Cardiac septum (tissue), 1 donor: ENCODE results near the gene ZFYVE28. TPM values are rescaled to one million over a fixed set of nuclear protein-coding genes. Genes with fewer than 3 reads are reported as not detected.

ENCODE experiments used
- DNase-seq: peaks from one replicate; pipeline ENCODE4 v3.0.0-alpha.2; 2020; ENCODE audit warnings: low spot score
- intact Hi-C: fragments of 100-400 bp; cut with DNase I; formaldehyde crosslinking; loops from one replicate; pipeline ENCODE4 v1.14.0; 2022
- total RNA-seq: library from RNA; stranded (reverse); fragmentation: NEBNext Ultra II Directional; extraction: Animal tissue kit (Norgen Biotek cat#: 25700); gene quantifications from one replicate; pipeline ENCODE4 v1.2.1, GENCODE V29; 2021
- donor health status: DM: no; HTN: no; CAD: no.

The ZFYVE28 gene
- total RNA-seq, 1 donor from 2014 or later: 4.4 TPM

DNA sequence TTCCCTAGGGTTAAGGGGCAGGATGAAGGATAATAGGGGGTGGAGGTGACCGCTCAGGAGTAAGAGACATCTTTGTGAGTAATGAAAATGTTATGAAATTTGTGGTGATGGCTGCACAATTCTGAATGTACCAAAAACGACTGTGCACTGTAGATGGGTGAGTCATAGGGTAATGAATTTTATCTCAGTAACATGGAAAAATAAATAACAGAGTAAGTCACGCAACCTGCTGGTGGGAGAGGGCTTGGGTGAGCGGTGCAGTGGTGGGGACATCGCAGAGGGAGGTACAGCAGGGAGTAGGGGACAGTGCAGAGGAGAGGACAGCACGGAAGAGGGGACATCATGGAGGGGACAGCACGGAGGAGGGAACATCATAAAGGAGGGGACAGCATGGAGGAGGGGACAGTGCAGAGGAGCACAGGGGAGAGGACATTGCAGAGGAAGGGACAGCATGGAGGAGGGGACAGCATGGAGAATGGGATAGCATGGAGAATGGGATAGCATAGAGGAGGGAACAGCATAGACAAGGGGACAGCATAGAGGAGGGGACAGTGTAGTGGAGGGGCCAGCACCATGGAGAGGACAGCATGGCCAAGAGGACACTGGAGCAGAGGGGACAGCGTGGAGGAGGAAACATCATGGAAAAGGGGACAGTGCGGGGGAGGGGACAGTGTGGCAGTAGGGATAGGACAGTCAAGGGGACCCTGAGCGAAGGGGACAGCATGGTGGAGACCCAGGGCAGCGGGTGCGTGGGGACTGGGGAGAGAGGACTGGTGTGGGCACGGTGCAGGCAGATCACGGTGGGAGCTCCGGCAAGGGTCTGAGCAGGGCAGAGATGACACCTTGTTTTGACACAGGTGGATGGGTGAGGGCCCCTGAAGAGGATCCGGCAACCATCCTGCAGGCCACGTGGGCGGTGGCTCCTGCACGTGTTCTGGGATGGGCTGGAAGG is 88.1 kb downstream of the ZFYVE28 start:
- intact Hi-C loops: no loop called here
- no peak for DNase-seq

DNA sequence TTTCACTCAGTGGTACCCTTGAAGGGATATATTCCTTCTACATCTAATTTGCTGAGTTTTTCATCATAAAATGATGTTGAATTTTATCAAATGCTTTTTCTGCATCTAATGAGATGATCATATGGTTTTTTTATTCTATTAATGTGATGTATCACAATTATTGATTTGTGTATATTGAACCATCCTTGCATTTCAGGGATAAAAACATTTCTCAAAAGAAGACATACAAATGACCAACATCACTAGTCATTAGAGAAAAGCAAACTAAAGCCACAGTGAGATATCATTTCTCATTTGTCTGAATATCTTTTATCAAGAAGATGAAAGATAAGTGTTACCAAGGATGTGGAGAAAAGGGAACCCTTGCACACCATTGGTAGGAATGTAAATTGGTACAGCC is 90.9 kb downstream of the ZFYVE28 start:
- DNase-seq: no peak
- intact Hi-C loops: no loop called here

- intact Hi-C loops: no loop called here
- DNase-seq: no peak
These were observed 93.6 kb downstream of the ZFYVE28 start for GRCh38 chr4:2324891-2325290.

GRCh38 chr4:2322841-2323240 is 95.6 kb downstream of the ZFYVE28 start:
- intact Hi-C loops: no loop called here
- no peak for DNase-seq

GRCh38 chr4:2322227-2322626 is 96.2 kb downstream of the ZFYVE28 start:
- peak; percentile 70 for DNase-seq
- intact Hi-C loops: no loop called here

GRCh38 chr4:2321279-2322196 is 96.9 kb downstream of the ZFYVE28 start:
- intact Hi-C loops: no loop called here
- DNase-seq: peak; percentile 72

- intact Hi-C loops: no loop called here
- DNase-seq: no peak
These were observed 97.7 kb downstream of the ZFYVE28 start for GRCh38 chr4:2320746-2321145.

DNA sequence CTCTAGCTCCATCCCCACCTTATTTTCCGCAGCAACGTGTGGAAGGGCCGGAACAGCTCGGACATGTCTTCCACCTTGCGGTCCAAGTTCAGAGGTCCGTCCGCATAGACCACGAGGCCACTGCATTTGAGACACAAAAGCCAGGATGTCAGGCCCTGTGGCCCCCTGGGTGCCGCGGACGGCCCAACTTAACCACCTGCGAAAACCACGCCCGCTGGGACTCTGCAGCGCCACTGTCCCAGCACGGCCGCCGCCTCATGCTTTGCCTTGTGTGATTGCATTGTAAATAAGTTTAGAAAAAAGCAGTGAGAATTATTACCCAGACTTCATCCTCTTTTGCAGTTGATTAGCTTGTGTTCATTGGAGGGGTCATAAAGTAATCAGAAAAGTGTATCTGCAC is 98.3 kb downstream of the ZFYVE28 start:
- intact Hi-C loops: no loop called here
- peak; percentile 61 for DNase-seq

- DNase-seq: no peak
- intact Hi-C loops: no loop called here
These were observed 99.6 kb downstream of the ZFYVE28 start for GRCh38 chr4:2318885-2319284.

GRCh38 chr4:2318476-2318875 is 100.0 kb downstream of the ZFYVE28 start:
- intact Hi-C loops: no loop called here
- DNase-seq: peak; percentile 68

- DNase-seq: no peak
- intact Hi-C loops: no loop called here
These were observed 105.1 kb downstream of the ZFYVE28 start for GRCh38 chr4:2313366-2313765.

- intact Hi-C loops: no loop called here
- no peak for DNase-seq
These were observed 111.6 kb downstream of the ZFYVE28 start for GRCh38 chr4:2306773-2307410.

DNA sequence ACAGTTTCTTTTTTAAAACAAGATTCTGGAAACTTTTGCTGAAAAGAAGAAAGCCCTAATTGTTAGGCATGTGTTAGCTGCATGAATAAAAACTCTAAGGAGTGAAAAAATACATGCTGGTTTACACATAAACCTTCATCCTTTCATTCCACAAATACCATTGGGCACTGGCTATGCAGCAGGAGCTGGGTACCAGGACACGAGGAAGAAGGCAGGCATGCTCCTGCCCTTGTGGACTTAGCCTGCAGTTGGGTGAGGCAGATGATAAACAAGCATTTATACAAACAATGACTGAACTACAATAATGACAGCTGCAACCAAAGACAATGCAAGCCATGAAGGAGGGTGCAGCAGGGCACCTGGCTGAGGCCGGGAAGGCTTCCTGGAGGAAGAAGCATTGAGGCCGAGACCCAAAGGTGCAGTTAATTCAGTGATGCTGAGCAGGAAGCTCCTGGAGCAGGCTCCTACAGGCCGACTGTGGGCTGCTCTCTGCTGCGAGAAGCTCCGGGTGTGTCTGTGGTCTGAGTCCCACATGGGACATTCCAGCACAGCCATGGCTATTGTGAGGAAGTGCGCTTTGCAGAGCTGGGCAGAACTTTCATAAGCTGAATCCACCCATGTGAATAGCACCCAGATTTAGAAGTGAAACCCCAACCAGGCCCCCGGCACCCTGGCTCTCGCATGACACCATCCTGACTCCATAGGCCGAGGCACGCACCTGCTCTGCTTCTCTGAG is 112.5 kb downstream of the ZFYVE28 start:
- intact Hi-C loops: no loop called here
- no peak for DNase-seq

DNA sequence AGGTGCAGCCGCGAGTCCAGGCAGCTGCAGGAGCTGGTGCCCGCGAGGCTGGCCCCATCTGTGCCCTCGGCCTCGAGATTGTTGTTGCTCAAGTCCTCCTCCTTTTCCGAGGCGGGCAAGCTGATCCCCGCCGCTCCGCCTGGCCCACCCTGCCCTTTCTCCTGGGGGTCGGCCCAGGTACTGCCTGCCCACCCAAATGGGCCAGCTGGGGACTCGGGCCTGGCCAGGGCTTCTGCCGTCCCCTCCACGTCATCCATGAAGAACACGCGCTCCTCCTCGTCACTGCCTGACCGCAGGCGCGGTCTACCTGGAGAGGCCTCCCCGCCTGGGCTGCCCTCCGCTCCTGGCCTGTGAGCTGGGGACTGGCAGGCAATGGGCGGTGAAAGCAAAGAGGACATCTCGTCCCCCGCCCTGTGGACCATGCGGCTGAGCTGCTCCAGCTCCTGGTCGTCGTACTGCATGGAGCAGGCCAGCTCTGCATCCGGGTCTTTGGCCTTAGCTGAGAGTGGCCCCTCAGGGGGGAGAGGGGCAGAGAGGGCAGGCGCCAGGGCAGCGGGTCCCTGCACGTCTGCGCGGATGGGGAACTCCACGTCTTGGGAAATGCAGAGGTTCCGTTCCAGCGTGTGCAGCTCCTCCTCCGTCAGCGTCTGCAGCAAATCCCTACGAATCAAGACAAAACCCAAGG is 113.4 kb downstream of the ZFYVE28 start:
- intact Hi-C loops: no loop called here
- DNase-seq: no peak

GRCh38 chr4:2304321-2304876 is 114.0 kb downstream of the ZFYVE28 start:
- DNase-seq: no peak
- intact Hi-C loops: no loop called here

DNA sequence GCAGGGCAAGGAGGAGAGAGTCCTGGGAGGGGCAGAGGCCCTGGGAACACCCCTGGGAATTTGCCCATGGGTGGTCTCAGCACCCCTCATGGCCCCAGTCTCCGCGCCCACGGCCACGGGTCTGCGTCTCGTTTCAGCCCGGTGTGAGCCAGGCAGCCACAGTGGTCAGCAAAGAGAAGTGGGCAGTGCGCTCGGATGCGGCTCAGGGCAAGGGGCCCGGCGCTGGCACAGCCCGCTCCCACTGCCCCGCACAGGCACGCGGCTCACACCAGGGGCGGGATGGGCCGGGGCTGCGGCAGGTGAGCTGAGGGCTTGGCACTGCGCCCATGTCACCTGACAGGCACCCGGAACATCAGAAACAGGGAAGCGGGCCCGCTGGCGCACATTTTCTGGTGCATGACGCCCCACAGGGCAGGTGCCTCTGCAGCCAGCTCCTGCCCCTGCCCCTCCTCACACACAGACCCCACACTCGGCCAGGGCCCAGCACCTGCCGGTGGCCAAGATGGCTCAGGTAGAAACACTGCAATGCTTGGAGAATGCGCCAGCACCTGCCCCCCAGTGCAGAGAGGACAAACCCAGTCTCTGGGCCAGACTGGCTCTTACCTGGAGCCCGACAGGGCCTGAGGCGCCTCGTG is 114.6 kb downstream of the ZFYVE28 start:
- intact Hi-C loops: no loop called here
- DNase-seq: no peak

- DNase-seq: no peak
- intact Hi-C loops: no loop called here
These were observed 115.2 kb downstream of the ZFYVE28 start for GRCh38 chr4:2303121-2303685.
